Natural killer cell (primary cell): ENCODE measurements around the gene MYO1C. TPM values are rescaled to one million over a fixed set of nuclear protein-coding genes. Genes with fewer than 3 reads are reported as not detected.
A peak's percentile ranks its signal among the peaks of the same experiment; 100 is the strongest.

ENCODE experiments used
- ATAC-seq, 3 donors: fragments of 150-1000 bp in 2 of 3; fragments of 200-7000 bp in 1 of 3; cut with Tn5 transposase; 1 replicate in 1 of 3; 2 replicates in 2 of 3; pipeline ENCODE4 v1.10.0; 2021; ENCODE audit warnings: mild to moderate bottlenecking in 2 of 3, moderate library complexity in 2 of 3
- DNase-seq, 2 donors: peaks; one replicate each; pipeline versions ENCODE4 v3.0.0 to v3.0.0-alpha.2; 2013 to 2021; ENCODE audit warnings: mixed read lengths in 1 of 2
- H3K27ac ChIP-seq: one replicate; pipeline ENCODE4 v1.5.1; 2013; ENCODE audit warnings: mild to moderate bottlenecking, low read length
- H3K27me3 ChIP-seq: one replicate; pipeline ENCODE4 v1.6.1; 2013; ENCODE audit warnings: low read length; ENCODE audit not compliant: control insufficient read depth, insufficient read depth
- H3K36me3 ChIP-seq: one replicate; pipeline ENCODE4 v1.6.1; 2013; ENCODE audit warnings: low read length; ENCODE audit not compliant: control insufficient read depth, insufficient read depth
- H3K4me1 ChIP-seq: one replicate; pipeline ENCODE4 v1.6.1; 2013; ENCODE audit warnings: low read length; ENCODE audit not compliant: control insufficient read depth, insufficient read depth
- H3K4me3 ChIP-seq: one replicate; pipeline ENCODE4 v1.5.1; 2013; ENCODE audit warnings: low read length
- H3K9me3 ChIP-seq: one replicate; pipeline ENCODE4 v1.6.1; 2013; ENCODE audit warnings: low read length; ENCODE audit not compliant: control insufficient read depth, insufficient read depth
- H3K27ac Mint-ChIP-seq, 2 donors: one replicate each; pipeline ENCODE4 v1.8.0; 2022; ENCODE audit warnings: mild to moderate bottlenecking in 2 of 2, mixed read lengths in 2 of 2, moderate library complexity in 1 of 2
- H3K27me3 Mint-ChIP-seq, 2 donors: one replicate each; pipeline ENCODE4 v1.8.0; 2022; ENCODE audit warnings: low read depth in 2 of 2, mixed read lengths in 2 of 2
- H3K36me3 Mint-ChIP-seq: one replicate; pipeline ENCODE4 v1.8.0; 2022; ENCODE audit warnings: mixed read lengths
- H3K4me1 Mint-ChIP-seq, 2 donors: one replicate each; pipeline ENCODE4 v1.8.0; 2022; ENCODE audit warnings: mixed read lengths in 2 of 2
- H3K4me3 Mint-ChIP-seq: one replicate; pipeline ENCODE4 v1.8.0; 2022; ENCODE audit warnings: mild to moderate bottlenecking, moderate library complexity, mixed read lengths
- H3K9me3 Mint-ChIP-seq, 2 donors: one replicate each; pipeline ENCODE4 v1.8.0; 2022; ENCODE audit warnings: mixed read lengths in 2 of 2
- CTCF ChIP-seq: fragments of 200-600 bp; IDR thresholded peaks from one replicate; pipeline ENCODE4 v1.8.0; 2022; ENCODE audit warnings: antibody characterized with exemption
- WGBS: methylation state at CpG from one replicate; pipeline ENCODE4 v1.1.7; 2013; ENCODE audit warnings: missing lambda C conversion rate; ENCODE audit not compliant: insufficient coverage; 5-methylcytosine and 5-hydroxymethylcytosine counted together
- intact Hi-C: fragments of 100-400 bp; cut with micrococcal nuclease; formaldehyde crosslinking; loops from one replicate; pipeline ENCODE4 v1.14.2; 2022
- total RNA-seq, 4 donors: library from RNA; stranded (reverse); fragments of 120-200 nt in 1 of 4; gene quantifications; one replicate each; pipeline versions ENCODE4 v1.2.3 to v1.2.4, GENCODE V29; 2013 to 2022

The MYO1C gene
- total RNA-seq, 3 donors from 2014 or later (not counting 1 experiment from before 2014, with no cell fraction given), result 4.0 to 39.6 (median 24.0) TPM

DNA sequence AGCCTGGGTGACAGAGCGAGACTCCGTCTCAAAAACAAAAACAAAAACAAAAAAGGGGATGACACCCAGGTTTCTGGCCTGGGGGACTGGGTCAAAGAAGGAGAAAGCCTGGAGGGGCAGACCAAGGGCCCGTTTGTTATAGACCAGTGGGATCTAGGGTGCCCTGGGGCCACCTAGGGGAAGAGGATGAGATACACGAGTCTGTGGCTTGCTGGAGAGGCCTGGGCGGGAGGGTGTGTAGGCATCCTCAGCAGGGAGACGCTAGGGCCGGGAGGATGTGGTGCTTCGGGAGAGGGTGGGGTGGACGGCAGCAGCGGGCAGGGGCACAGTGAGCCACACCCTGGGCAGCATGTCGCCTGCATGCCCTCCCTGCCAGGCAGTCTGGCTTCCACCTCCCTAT is 19.3 kb downstream of the MYO1C start:
- H3K27ac ChIP-seq, result no peak overlapping the region
- DNase-seq, result peak in 1 of 2 donors; percentile 53
- no peak for TF ChIP-seq CTCF
- no peaks in the 10 kb centered on the region for H3K36me3 ChIP-seq
- 56% methylated on average over 11 of the region's 11 CpGs for WGBS
- peak in 1 of 3 donors; percentile 51 for ATAC-seq
- Mint-ChIP-seq H3K27ac (no peak overlapping the region), H3K4me3 (no peak overlapping the region), H3K4me1 (no peaks in the 10 kb centered on the region), H3K9me3 (no peaks in the 10 kb centered on the region), H3K36me3 (no peaks in the 10 kb centered on the region), H3K27me3 (peaks cover 26% of the 10 kb centered on the region in 2 donors)
- H3K9me3 ChIP-seq, result no peaks in the 10 kb centered on the region
- H3K4me3 ChIP-seq, result no peak overlapping the region
- intact Hi-C loops, result no loop called here
- no peaks in the 10 kb centered on the region for H3K27me3 ChIP-seq
- H3K4me1 ChIP-seq, result peaks cover 13% of the 10 kb centered on the region

GRCh38 chr17:1471911-1472821 is 20.3 kb downstream of the MYO1C start:
- intact Hi-C loops, result no loop called here
- Mint-ChIP-seq H3K36me3 (no peaks in the 10 kb centered on the region), H3K9me3 (no peaks in the 10 kb centered on the region), H3K4me1 (no peaks in the 10 kb centered on the region), H3K4me3 (no peak overlapping the region), H3K27ac (no peak overlapping the region), H3K27me3 (peaks cover 24 to 26% of the 10 kb centered on the region in 2 donors)
- H3K27ac ChIP-seq, result no peak overlapping the region
- peaks cover 15% of the 10 kb centered on the region for H3K4me1 ChIP-seq
- no peak for DNase-seq
- 95% methylated on average over 42 of the region's 42 CpGs for WGBS
- no peaks in the 10 kb centered on the region for H3K36me3 ChIP-seq
- H3K9me3 ChIP-seq, result no peaks in the 10 kb centered on the region
- TF ChIP-seq CTCF, result no peak
- H3K27me3 ChIP-seq, result no peaks in the 10 kb centered on the region
- ATAC-seq, result no peak
- H3K4me3 ChIP-seq, result no peak overlapping the region

DNA sequence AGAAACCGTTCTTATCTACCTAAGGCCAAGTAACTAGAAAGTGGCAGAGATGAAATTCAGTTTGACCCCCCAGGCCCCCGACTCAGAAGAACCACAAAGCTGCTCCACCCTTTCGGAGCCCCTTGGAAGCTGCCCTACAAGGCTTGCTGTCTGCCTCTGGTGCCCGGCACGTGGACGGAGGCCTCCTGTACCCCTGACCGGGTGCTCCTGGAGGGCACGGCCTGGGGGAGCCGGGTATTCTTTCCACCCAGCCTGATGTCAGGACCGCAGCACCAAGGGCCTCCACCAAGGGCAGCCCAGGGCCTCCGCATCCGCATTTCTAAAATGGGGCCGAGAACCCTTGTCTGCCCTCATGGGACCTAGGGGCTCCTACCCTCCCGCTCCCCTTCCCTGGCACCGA is 21.0 kb downstream of the MYO1C start:
- no peaks in the 10 kb centered on the region for H3K9me3 Mint-ChIP-seq
- no peak overlapping the region for H3K27ac Mint-ChIP-seq
- H3K36me3 Mint-ChIP-seq, result no peaks in the 10 kb centered on the region
- WGBS, result 97% methylated on average over 15 of the region's 15 CpGs
- no peak for DNase-seq
- TF ChIP-seq CTCF, result no peak
- intact Hi-C loops, result no loop called here
- no peaks in the 10 kb centered on the region for H3K4me1 Mint-ChIP-seq
- Histone ChIP-seq H3K4me1 (peaks cover 15% of the 10 kb centered on the region), H3K27me3 (no peaks in the 10 kb centered on the region), H3K4me3 (no peak overlapping the region), H3K36me3 (no peaks in the 10 kb centered on the region), H3K27ac (no peak overlapping the region), H3K9me3 (no peaks in the 10 kb centered on the region)
- H3K27me3 Mint-ChIP-seq, result peaks cover 24 to 26% of the 10 kb centered on the region in 2 donors
- H3K4me3 Mint-ChIP-seq, result no peak overlapping the region
- ATAC-seq, result no peak
